ENCODE results near the gene MPIG6B. TPM values are rescaled to one million over a fixed set of nuclear protein-coding genes. Genes with fewer than 3 reads are reported as not detected.
A peak's percentile ranks its signal among the peaks of the same experiment; 100 is the strongest.

MPIG6B gene
- total and polyA plus RNA-seq, 11 donors = 0.17 to 1.00 (median 0.34) TPM; not detected in 2

GRCh38 chr6:31740397-31741223, 17.4 kb downstream of the MPIG6B start:
- peak in 3 of 5 donors; percentile 40 to 42 (median 41) for DNase-seq
- H3K4me1 ChIP-seq = peaks cover 0 to 39% (median 34%) of the 10 kb centered on the region in 12 donors
- TF ChIP-seq POLR2A (IDR thresholded peaks at IDR 0.05) (no peak), CTCF (IDR thresholded peaks at IDR 0.05) (no peak)
- intact Hi-C loops (cut with DNase I) = loop anchor here in 1 of 10 donors (5.0 kb wide), 1 partner anchor 37 kb away; the partner anchor contains the start of gene VWA7
- no peaks in the 10 kb centered on the region for H3K9me3 ChIP-seq
- peaks cover 0 to 6% (median 0%) of the 10 kb centered on the region in 9 donors for H3K36me3 ChIP-seq
- 16 to 39% (median 21%) methylated on average over 21 to 29 of the region's 29 CpGs for WGBS, 4 donors
- H3K27me3 ChIP-seq = no peaks in the 10 kb centered on the region
- peak in 2 of 4 donors; percentile 3 for ATAC-seq
- peak overlapping the region in 10 of 12 donors; percentile 16 to 88 (median 62) for H3K27ac ChIP-seq
- peak overlapping the region; percentile 40 to 88 (median 74) for H3K4me3 ChIP-seq

GRCh38 chr6:31741815-31742214, 18.6 kb downstream of the MPIG6B start:
- intact Hi-C loops (cut with DNase I) = loop anchor here in 2 of 10 donors (2.0 to 5.0 kb wide), 2 partner anchors 29 to 35 kb away; partner anchors contain the start of gene VWA7 (in 1 of the 2)
- H3K27me3 ChIP-seq = no peaks in the 10 kb centered on the region
- no peak overlapping the region for H3K27ac ChIP-seq
- peaks cover 0 to 10% (median 0%) of the 10 kb centered on the region in 9 donors for H3K36me3 ChIP-seq
- 84 to 88% (median 85%) methylated on average over 2 of the region's 2 CpGs for WGBS, 4 donors
- H3K4me3 ChIP-seq = no peak overlapping the region
- DNase-seq (no peak), ATAC-seq (no peak)
- no peak for TF ChIP-seq POLR2A (IDR thresholded peaks at IDR 0.05)
- TF ChIP-seq CTCF (IDR thresholded peaks at IDR 0.05) = no peak
- no peaks in the 10 kb centered on the region for H3K9me3 ChIP-seq
- peaks cover 0 to 36% (median 31%) of the 10 kb centered on the region in 12 donors for H3K4me1 ChIP-seq

- no peak for DNase-seq
- TF ChIP-seq POLR2A (IDR thresholded peaks at IDR 0.05) (no peak), CTCF (IDR thresholded peaks at IDR 0.05) (no peak)
- intact Hi-C loops (cut with DNase I) = loop anchor here in 2 of 10 donors (2.0 to 5.0 kb wide), 2 partner anchors 28 to 34 kb away; partner anchors contain the start of gene VWA7 (in 1 of the 2)
- H3K4me3 ChIP-seq = no peak overlapping the region
- no peak for ATAC-seq
- no peaks in the 10 kb centered on the region for H3K27me3 ChIP-seq
- H3K36me3 ChIP-seq = peaks cover 0 to 20% (median 0%) of the 10 kb centered on the region in 9 donors
- H3K9me3 ChIP-seq = no peaks in the 10 kb centered on the region
- peaks cover 0 to 25% (median 21%) of the 10 kb centered on the region in 12 donors for H3K4me1 ChIP-seq
- 83 to 88% (median 87%) methylated on average over 3 of the region's 3 CpGs for WGBS, 4 donors
- H3K27ac ChIP-seq = no peak overlapping the region
Observed at GRCh38 chr6:31742894-31743293, 19.7 kb downstream of the MPIG6B start.

- intact Hi-C loops (cut with DNase I) = loop anchor here in 1 of 10 donors (5.0 kb wide), 1 partner anchor 33 kb away; the partner anchor contains the start of gene VWA7
- H3K9me3 ChIP-seq = no peaks in the 10 kb centered on the region
- H3K36me3 ChIP-seq = peaks cover 0 to 22% (median 0%) of the 10 kb centered on the region in 9 donors
- no peak for TF ChIP-seq POLR2A (IDR thresholded peaks at IDR 0.05)
- no peak for TF ChIP-seq CTCF (IDR thresholded peaks at IDR 0.05)
- no peaks in the 10 kb centered on the region for H3K27me3 ChIP-seq
- no peak overlapping the region for H3K27ac ChIP-seq
- DNase-seq = no peak
- no peak for ATAC-seq
- WGBS, 4 donors = 48 to 66% (median 50%) methylated on average over 1 of the region's 1 CpG
- peaks cover 0 to 12% (median 9%) of the 10 kb centered on the region in 12 donors for H3K4me1 ChIP-seq
- H3K4me3 ChIP-seq = no peak overlapping the region
Observed at GRCh38 chr6:31744422-31744821, 21.2 kb downstream of the MPIG6B start.

All from heart left ventricle (tissue), 16 donors.